WTC11 (cell line): Measurements from ENCODE around the gene SPRED1. TPM values are rescaled to one million over a fixed set of nuclear protein-coding genes. Genes with fewer than 3 reads are reported as not detected.

Experiments
- ATAC-seq: fragments of 200-7000 bp; cut with Tn5 transposase; 2 replicates; pipeline ENCODE4 v1.10.0; 2021; ENCODE audit warnings: mild to moderate bottlenecking, moderate library complexity
- CTCF ChIA-PET: fragments of 300-600 bp; sonication (Branson Sonifier 250); formaldehyde crosslinking; loops from one replicate; lab custom pipeline; 2021; ENCODE audit warnings: antibody characterized with exemption; lab: Charles Lee
- POLR2A ChIA-PET: fragments of 350-600 bp; sonication (Branson Sonifier 250); formaldehyde crosslinking; loops from one replicate; lab custom pipeline; 2021; ENCODE audit warnings: antibody characterized with exemption; lab: Charles Lee
- DNase-seq: peaks from one replicate; pipeline ENCODE4 v3.0.0; 2021; ENCODE audit warnings: low spot score
- H3K27ac Mint-ChIP-seq: 2 replicates; pipeline ENCODE4 v1.8.0; 2021; ENCODE audit warnings: mixed read lengths
- H3K27me3 Mint-ChIP-seq: 2 replicates; pipeline ENCODE4 v1.8.0; 2021; ENCODE audit warnings: low read depth, mild to moderate bottlenecking, moderate library complexity, mixed read lengths
- H3K36me3 Mint-ChIP-seq: 2 replicates; pipeline ENCODE4 v1.8.0; 2021; ENCODE audit warnings: mixed read lengths
- H3K4me1 Mint-ChIP-seq: 2 replicates; pipeline ENCODE4 v1.8.0; 2022; ENCODE audit warnings: mixed read lengths
- H3K4me3 Mint-ChIP-seq: 2 replicates; pipeline ENCODE4 v1.8.0; 2021; ENCODE audit warnings: mild to moderate bottlenecking, moderate library complexity, mixed read lengths
- H3K9me3 Mint-ChIP-seq: 2 replicates; pipeline ENCODE4 v1.8.0; 2021; ENCODE audit warnings: mixed read lengths
- ATF1 ChIP-seq: sonication (generic); formaldehyde crosslinking; IDR thresholded peaks from 2 replicates; pipeline ENCODE4 v1.8.1; 2023; ENCODE audit warnings: mild to moderate bottlenecking, moderate library complexity, missing genetic modification reagents
- CREB1 ChIP-seq: sonication (generic); formaldehyde crosslinking; IDR thresholded peaks from 2 replicates; pipeline ENCODE4 v1.8.0; 2023; ENCODE audit warnings: mild to moderate bottlenecking, missing genetic modification reagents
- FOXJ3 ChIP-seq: sonication (generic); formaldehyde crosslinking; IDR thresholded peaks from 2 replicates; pipeline ENCODE4 v1.9.0; 2021; ENCODE audit warnings: missing genetic modification reagents, mild to moderate bottlenecking, borderline replicate concordance
- GTF2I ChIP-seq: fragments of 250-450 bp; sonication (Bioruptor Pico); conservative IDR thresholded peaks from 2 replicates; pipeline ENCODE4 v1.4.0; 2021; ENCODE audit warnings: mild to moderate bottlenecking
- HMGA2 ChIP-seq: fragments of 250-450 bp; sonication (Bioruptor Pico); IDR thresholded peaks from 2 replicates; pipeline ENCODE4 v1.4.0; 2021; ENCODE audit warnings: mild to moderate bottlenecking, moderate library complexity
- MXD4 ChIP-seq: fragments of 250-450 bp; sonication (Bioruptor Pico); IDR thresholded peaks from 2 replicates; pipeline ENCODE4 v1.8.0; 2021; ENCODE audit warnings: mild to moderate bottlenecking, moderate library complexity, borderline replicate concordance
- NFATC4 ChIP-seq: fragments of 250-450 bp; sonication (Bioruptor Pico); IDR thresholded peaks from 2 replicates; pipeline ENCODE4 v1.9.0; 2021; ENCODE audit warnings: mild to moderate bottlenecking
- OVOL2 ChIP-seq: fragments of 250-450 bp; sonication (Bioruptor Pico); IDR thresholded peaks from 2 replicates; pipeline ENCODE4 v1.9.0; 2021; ENCODE audit warnings: mild to moderate bottlenecking, borderline replicate concordance
- SMAD3 ChIP-seq: sonication (generic); formaldehyde crosslinking; IDR thresholded peaks from 2 replicates; pipeline ENCODE4 v1.8.0; 2022; ENCODE audit warnings: missing genetic modification reagents, mild to moderate bottlenecking, borderline replicate concordance
- TEAD1 ChIP-seq: sonication (generic); formaldehyde crosslinking; IDR thresholded peaks from 2 replicates; pipeline ENCODE4 v1.8.0; 2022; ENCODE audit warnings: mild to moderate bottlenecking, missing genetic modification reagents
- TEAD4 ChIP-seq: sonication (generic); formaldehyde crosslinking; IDR thresholded peaks from 2 replicates; pipeline ENCODE4 v1.8.0; 2022; ENCODE audit warnings: mild to moderate bottlenecking, missing genetic modification reagents
- total RNA-seq: library from RNA; stranded (reverse); gene quantifications from 3 replicates; pipeline ENCODE4 v1.2.3, GENCODE V29; 2021
- TF ChIP-seq, protein P1 (sequence below): sonication (generic); formaldehyde crosslinking; IDR thresholded peaks from 2 replicates; pipeline ENCODE4 v1.8.0; 2022; ENCODE audit warnings: mild to moderate bottlenecking, missing genetic modification reagents
- TF ChIP-seq, protein P2 (sequence below): sonication (generic); formaldehyde crosslinking; IDR thresholded peaks from 2 replicates; pipeline ENCODE4 v1.8.0; 2023; ENCODE audit warnings: missing genetic modification reagents
- TF ChIP-seq, protein P3 (sequence below): sonication (generic); formaldehyde crosslinking; conservative IDR thresholded peaks from 2 replicates; pipeline ENCODE4 v1.8.1; 2023; ENCODE audit warnings: mild to moderate bottlenecking, low read depth, missing genetic modification reagents, moderate library complexity
- TF ChIP-seq, protein P4 (sequence below): fragments of 250-450 bp; sonication (Bioruptor Pico); conservative IDR thresholded peaks from 2 replicates; pipeline ENCODE4 v1.9.0; 2021; ENCODE audit warnings: mild to moderate bottlenecking
- TF ChIP-seq, protein P5 (sequence below): sonication (generic); formaldehyde crosslinking; IDR thresholded peaks from 2 replicates; pipeline ENCODE4 v1.8.1; 2023; ENCODE audit warnings: mild to moderate bottlenecking, missing genetic modification reagents
- TF ChIP-seq, protein P6 (sequence below): sonication (generic); formaldehyde crosslinking; IDR thresholded peaks from 2 replicates; pipeline ENCODE4 v1.8.0; 2023; ENCODE audit warnings: missing genetic modification reagents, mild to moderate bottlenecking, borderline replicate concordance

The SPRED1 gene
- total RNA-seq, 1 experiment from 2014 or later = 35.9 TPM

DNA sequence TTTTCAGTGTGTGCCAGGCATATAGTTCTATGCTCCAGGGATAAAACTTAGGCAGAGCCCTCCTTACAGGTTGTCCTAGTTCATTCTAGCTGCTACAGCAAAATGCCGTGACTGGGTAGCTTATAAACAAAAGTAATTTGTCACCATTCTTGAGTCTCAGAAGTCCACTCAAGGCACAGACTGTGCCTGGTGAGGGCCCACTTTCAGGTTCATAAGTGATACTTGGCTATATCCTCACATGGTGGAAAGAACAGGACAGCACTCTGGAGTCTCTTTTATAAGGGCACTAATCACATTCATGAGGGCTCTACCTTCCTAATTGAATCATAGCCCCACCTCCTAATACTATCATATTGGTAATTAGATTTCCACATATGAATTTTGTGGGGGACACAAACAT, 80.1 kb downstream of the SPRED1 start:
- Mint-ChIP-seq H3K27me3 (no peaks in the 10 kb centered on the region), H3K4me1 (no peaks in the 10 kb centered on the region), H3K4me3 (no peak overlapping the region), H3K27ac (no peak overlapping the region), H3K36me3 (peaks cover 12% of the 10 kb centered on the region)
- DNase-seq (no peak), ATAC-seq (no peak)
- TF ChIP-seq GTF2I (CRISPR knock-in tag) (no peak), SMAD3 (CRISPR knock-in tag) (no peak)
- TF ChIP-seq, protein P1, sequence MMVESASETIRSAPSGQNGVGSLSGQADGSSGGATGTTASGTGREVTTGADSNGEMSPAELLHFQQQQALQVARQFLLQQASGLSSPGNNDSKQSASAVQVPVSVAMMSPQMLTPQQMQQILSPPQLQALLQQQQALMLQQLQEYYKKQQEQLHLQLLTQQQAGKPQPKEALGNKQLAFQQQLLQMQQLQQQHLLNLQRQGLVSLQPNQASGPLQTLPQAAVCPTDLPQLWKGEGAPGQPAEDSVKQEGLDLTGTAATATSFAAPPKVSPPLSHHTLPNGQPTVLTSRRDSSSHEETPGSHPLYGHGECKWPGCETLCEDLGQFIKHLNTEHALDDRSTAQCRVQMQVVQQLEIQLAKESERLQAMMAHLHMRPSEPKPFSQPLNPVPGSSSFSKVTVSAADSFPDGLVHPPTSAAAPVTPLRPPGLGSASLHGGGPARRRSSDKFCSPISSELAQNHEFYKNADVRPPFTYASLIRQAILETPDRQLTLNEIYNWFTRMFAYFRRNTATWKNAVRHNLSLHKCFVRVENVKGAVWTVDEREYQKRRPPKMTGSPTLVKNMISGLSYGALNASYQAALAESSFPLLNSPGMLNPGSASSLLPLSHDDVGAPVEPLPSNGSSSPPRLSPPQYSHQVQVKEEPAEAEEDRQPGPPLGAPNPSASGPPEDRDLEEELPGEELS (CRISPR knock-in tag) = no peak
- TF ChIP-seq, protein P2, sequence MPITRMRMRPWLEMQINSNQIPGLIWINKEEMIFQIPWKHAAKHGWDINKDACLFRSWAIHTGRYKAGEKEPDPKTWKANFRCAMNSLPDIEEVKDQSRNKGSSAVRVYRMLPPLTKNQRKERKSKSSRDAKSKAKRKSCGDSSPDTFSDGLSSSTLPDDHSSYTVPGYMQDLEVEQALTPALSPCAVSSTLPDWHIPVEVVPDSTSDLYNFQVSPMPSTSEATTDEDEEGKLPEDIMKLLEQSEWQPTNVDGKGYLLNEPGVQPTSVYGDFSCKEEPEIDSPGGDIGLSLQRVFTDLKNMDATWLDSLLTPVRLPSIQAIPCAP (CRISPR knock-in tag) = no peak
- TF ChIP-seq, protein P3, sequence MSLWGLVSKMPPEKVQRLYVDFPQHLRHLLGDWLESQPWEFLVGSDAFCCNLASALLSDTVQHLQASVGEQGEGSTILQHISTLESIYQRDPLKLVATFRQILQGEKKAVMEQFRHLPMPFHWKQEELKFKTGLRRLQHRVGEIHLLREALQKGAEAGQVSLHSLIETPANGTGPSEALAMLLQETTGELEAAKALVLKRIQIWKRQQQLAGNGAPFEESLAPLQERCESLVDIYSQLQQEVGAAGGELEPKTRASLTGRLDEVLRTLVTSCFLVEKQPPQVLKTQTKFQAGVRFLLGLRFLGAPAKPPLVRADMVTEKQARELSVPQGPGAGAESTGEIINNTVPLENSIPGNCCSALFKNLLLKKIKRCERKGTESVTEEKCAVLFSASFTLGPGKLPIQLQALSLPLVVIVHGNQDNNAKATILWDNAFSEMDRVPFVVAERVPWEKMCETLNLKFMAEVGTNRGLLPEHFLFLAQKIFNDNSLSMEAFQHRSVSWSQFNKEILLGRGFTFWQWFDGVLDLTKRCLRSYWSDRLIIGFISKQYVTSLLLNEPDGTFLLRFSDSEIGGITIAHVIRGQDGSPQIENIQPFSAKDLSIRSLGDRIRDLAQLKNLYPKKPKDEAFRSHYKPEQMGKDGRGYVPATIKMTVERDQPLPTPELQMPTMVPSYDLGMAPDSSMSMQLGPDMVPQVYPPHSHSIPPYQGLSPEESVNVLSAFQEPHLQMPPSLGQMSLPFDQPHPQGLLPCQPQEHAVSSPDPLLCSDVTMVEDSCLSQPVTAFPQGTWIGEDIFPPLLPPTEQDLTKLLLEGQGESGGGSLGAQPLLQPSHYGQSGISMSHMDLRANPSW = no peak
- TF ChIP-seq, all 79 proteins: peak for 0
- H3K9me3 Mint-ChIP-seq = no peaks in the 10 kb centered on the region
- CTCF ChIA-PET = interaction anchor here (0.6 kb wide), 1 partner anchor 1875 kb away, joined by 4 read pairs; no protein-coding TSS in a partner anchor
- POLR2A ChIA-PET = no interaction called here

DNA sequence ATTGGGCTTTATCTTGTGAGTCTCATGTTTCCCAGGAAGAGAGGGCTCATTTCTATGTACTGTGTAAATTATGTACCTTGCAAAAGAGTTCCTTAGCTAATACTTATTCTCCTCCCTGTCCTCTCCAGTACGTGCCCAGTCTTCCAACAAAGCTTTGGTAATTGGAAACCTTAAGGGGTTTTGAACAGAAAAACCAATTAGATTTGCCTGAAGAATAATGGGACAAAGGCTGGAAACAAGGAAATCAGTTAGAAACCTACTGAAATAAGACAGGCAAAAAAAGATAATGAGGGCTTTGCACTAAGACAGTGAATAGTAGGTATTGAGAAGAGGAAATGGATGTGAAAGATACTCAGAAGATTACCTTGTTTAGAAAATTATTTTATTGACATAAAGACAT, 82.5 kb downstream of the SPRED1 start:
- no peak for ATAC-seq
- no peak overlapping the region for H3K27ac Mint-ChIP-seq

DNA sequence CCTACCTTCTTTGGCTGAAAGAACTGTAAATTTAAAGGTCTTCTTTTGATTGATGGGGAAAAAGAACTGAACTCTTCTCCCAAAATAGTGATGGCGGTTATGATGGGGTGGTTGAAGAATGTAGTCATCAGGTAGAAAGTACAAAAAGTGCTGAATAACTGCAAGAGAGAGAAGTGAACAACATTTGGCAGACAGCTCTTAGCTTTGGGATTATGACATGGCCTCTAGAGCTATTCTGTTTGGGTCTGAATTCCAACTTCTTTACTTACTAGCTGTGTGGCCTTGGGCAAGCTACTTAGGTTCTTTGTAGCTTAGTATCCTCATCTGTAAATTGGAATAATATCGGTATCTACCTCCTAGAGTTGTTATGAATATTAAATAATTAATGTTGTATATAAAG, 91.7 kb downstream of the SPRED1 start:
- peaks cover 16% of the 10 kb centered on the region for H3K36me3 Mint-ChIP-seq
- no peak overlapping the region for H3K4me3 Mint-ChIP-seq
- peaks cover 3% of the 10 kb centered on the region; the same call in 1 of the 2 replicates for H3K4me1 Mint-ChIP-seq
- CTCF ChIA-PET = no interaction called here
- DNase-seq (no peak), ATAC-seq (no peak)
- POLR2A ChIA-PET = no interaction called here
- no peaks in the 10 kb centered on the region for H3K9me3 Mint-ChIP-seq
- H3K27me3 Mint-ChIP-seq = no peaks in the 10 kb centered on the region
- H3K27ac Mint-ChIP-seq = no peak overlapping the region
- no peak for TF ChIP-seq MXD4 (CRISPR knock-in tag)
- TF ChIP-seq HMGA2 = no peak
- TF ChIP-seq, protein P4, sequence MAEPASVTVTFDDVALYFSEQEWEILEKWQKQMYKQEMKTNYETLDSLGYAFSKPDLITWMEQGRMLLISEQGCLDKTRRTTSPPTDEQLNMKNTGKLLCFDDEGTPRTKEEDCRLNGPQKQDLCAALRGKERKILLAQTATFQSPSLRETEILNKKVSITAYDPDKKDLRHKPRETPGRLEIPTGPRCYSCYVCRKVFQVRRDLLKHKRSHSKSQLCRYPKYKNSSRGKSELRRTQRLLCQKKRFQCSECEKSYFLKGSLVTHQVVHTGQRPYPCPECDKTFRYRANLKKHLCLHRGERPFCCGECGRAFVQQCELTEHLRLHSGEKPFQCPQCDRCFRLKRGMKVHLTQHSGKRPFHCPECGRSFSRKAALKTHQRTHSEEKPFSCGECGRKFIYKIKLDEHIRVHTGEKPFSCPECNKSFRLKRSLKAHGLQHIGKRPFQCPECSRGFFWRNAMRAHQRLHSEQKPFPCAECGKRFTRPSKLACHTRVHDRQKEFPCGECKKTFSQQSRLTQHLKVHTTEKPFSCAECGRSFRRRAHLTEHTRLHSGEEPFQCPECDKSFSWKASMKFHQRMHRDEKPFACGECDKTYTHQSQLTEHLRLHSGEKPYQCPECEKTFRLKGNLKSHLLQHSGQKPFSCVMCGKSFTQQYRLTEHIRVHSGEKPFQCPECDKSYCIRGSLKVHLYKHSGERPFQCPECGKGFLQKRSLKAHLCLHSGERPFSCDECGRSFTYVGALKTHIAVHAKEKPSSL (CRISPR knock-in tag) = no peak
- TF ChIP-seq, protein P5, sequence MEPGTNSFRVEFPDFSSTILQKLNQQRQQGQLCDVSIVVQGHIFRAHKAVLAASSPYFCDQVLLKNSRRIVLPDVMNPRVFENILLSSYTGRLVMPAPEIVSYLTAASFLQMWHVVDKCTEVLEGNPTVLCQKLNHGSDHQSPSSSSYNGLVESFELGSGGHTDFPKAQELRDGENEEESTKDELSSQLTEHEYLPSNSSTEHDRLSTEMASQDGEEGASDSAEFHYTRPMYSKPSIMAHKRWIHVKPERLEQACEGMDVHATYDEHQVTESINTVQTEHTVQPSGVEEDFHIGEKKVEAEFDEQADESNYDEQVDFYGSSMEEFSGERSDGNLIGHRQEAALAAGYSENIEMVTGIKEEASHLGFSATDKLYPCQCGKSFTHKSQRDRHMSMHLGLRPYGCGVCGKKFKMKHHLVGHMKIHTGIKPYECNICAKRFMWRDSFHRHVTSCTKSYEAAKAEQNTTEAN (CRISPR knock-in tag) = no peak
- no peak for TF ChIP-seq TEAD4 (CRISPR knock-in tag)
- no peak for TF ChIP-seq NFATC4 (CRISPR knock-in tag)
- no peak for TF ChIP-seq TEAD1 (CRISPR knock-in tag)
- TF ChIP-seq, protein P6, sequence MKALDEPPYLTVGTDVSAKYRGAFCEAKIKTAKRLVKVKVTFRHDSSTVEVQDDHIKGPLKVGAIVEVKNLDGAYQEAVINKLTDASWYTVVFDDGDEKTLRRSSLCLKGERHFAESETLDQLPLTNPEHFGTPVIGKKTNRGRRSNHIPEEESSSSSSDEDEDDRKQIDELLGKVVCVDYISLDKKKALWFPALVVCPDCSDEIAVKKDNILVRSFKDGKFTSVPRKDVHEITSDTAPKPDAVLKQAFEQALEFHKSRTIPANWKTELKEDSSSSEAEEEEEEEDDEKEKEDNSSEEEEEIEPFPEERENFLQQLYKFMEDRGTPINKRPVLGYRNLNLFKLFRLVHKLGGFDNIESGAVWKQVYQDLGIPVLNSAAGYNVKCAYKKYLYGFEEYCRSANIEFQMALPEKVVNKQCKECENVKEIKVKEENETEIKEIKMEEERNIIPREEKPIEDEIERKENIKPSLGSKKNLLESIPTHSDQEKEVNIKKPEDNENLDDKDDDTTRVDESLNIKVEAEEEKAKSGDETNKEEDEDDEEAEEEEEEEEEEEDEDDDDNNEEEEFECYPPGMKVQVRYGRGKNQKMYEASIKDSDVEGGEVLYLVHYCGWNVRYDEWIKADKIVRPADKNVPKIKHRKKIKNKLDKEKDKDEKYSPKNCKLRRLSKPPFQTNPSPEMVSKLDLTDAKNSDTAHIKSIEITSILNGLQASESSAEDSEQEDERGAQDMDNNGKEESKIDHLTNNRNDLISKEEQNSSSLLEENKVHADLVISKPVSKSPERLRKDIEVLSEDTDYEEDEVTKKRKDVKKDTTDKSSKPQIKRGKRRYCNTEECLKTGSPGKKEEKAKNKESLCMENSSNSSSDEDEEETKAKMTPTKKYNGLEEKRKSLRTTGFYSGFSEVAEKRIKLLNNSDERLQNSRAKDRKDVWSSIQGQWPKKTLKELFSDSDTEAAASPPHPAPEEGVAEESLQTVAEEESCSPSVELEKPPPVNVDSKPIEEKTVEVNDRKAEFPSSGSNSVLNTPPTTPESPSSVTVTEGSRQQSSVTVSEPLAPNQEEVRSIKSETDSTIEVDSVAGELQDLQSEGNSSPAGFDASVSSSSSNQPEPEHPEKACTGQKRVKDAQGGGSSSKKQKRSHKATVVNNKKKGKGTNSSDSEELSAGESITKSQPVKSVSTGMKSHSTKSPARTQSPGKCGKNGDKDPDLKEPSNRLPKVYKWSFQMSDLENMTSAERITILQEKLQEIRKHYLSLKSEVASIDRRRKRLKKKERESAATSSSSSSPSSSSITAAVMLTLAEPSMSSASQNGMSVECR = no peak
- no peak for TF ChIP-seq FOXJ3

More for the DNA sequence above, 82.5 kb downstream of the SPRED1 start:
- Mint-ChIP-seq H3K36me3 (peaks cover 12% of the 10 kb centered on the region; the same call in 1 of the 2 replicates), H3K9me3 (no peaks in the 10 kb centered on the region), H3K4me1 (no peaks in the 10 kb centered on the region), H3K4me3 (no peak overlapping the region), H3K27me3 (no peaks in the 10 kb centered on the region)
- no peak for DNase-seq
- ChIA-PET CTCF (no interaction called here), POLR2A (no interaction called here)
- no peak for TF ChIP-seq OVOL2 (CRISPR knock-in tag)
- no peak for TF ChIP-seq MXD4 (CRISPR knock-in tag)
- no peak for TF ChIP-seq ATF1 (CRISPR knock-in tag)
- no peak for TF ChIP-seq CREB1 (CRISPR knock-in tag)
